HepG2 (cell line): ENCODE measurements around the gene PCSK2. TPM values are rescaled to one million over a fixed set of nuclear protein-coding genes. Genes with fewer than 3 reads are reported as not detected.

ENCODE experiments used
- GPN1 ChIP-seq: sonication (generic); formaldehyde crosslinking; IDR thresholded peaks from 2 replicates; pipeline ENCODE4 v1.5.1; 2020; ENCODE audit warnings: missing genetic modification reagents, borderline replicate concordance
- GTF2F1 ChIP-seq: fragments of 150-350 bp; IDR thresholded peaks from 2 replicates; pipeline ENCODE4 v1.6.1; 2014; ENCODE audit warnings: low read length
- NR1H2 ChIP-seq: sonication (generic); formaldehyde crosslinking; IDR thresholded peaks from 2 replicates; pipeline ENCODE4 v1.8.1; 2022; ENCODE audit warnings: low read depth, missing genetic modification reagents, borderline replicate concordance
- PTBP1 ChIP-seq: fragments of 200-400 bp; formaldehyde crosslinking; IDR thresholded peaks from 2 replicates; pipeline ENCODE4 v1.6.1; 2018; ENCODE audit warnings: low read length, low read depth; ENCODE audit not compliant: poor library complexity, severe bottlenecking
- polyA plus RNA-seq, 8 experiments: library from polyadenylated mRNA; depleted of rRNA in 3 of 8; stranded (reverse) in 7 of 8; unstranded in 1 of 8; fragments of >200 nt; fragmentation: Illumina TruSeq in 4 of 8; extraction: Trizol in 4 of 8; gene quantifications; 2 replicates each; pipeline versions ENCODE4 v1.2.1 to v1.2.3, GENCODE V29; 2011 to 2016; ENCODE audit warnings: low read depth in 4 of 8, missing spikeins in 1 of 8, mixed read lengths in 1 of 8; ENCODE audit not compliant: insufficient read depth in 1 of 8
- total RNA-seq, 5 experiments: library from RNA; depleted of rRNA; stranded (reverse); fragments of >200 nt; fragmentation: Illumina TruSeq; extraction: Trizol; gene quantifications; 2 replicates each; pipeline ENCODE4 v1.2.3, GENCODE V29; 2016; ENCODE audit warnings: low read depth in 1 of 5
- TF ChIP-seq, protein P1 (sequence below): sonication (generic); formaldehyde crosslinking; IDR thresholded peaks from 2 replicates; pipeline ENCODE4 v1.4.0; 2020; ENCODE audit warnings: missing genetic modification reagents, mild to moderate bottlenecking, borderline replicate concordance
- TF ChIP-seq, protein P2 (sequence below): sonication (generic); formaldehyde crosslinking; IDR thresholded peaks from 2 replicates; pipeline ENCODE4 v1.4.0; 2020; ENCODE audit warnings: missing genetic modification reagents, borderline replicate concordance

PCSK2 gene
- total and polyA plus RNA-seq, 2 of the 13 experiments (the other 11 are each of a cell fraction or from before 2014, with no cell fraction given), result not detected

DNA sequence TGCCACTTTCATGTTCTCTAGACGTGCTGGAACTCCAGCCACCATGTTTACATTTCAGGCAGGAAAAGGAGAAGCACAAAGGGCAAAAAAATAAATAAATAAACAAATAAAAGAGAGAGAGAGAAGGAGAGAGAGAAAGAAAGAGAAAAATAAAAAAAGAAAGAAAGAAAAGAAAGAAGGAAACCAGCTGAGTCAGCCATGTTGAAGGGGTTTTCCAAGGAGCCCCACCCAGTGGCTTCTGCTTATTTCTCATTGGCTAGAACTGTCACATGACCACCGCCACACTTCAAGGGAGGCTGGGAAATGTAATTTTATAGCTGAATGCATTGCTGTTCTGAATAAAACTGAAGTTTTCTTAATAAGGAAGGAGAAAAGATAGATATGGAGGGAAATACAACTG is 233.3 kb downstream of the PCSK2 start (continued):
- TF ChIP-seq, protein P1, sequence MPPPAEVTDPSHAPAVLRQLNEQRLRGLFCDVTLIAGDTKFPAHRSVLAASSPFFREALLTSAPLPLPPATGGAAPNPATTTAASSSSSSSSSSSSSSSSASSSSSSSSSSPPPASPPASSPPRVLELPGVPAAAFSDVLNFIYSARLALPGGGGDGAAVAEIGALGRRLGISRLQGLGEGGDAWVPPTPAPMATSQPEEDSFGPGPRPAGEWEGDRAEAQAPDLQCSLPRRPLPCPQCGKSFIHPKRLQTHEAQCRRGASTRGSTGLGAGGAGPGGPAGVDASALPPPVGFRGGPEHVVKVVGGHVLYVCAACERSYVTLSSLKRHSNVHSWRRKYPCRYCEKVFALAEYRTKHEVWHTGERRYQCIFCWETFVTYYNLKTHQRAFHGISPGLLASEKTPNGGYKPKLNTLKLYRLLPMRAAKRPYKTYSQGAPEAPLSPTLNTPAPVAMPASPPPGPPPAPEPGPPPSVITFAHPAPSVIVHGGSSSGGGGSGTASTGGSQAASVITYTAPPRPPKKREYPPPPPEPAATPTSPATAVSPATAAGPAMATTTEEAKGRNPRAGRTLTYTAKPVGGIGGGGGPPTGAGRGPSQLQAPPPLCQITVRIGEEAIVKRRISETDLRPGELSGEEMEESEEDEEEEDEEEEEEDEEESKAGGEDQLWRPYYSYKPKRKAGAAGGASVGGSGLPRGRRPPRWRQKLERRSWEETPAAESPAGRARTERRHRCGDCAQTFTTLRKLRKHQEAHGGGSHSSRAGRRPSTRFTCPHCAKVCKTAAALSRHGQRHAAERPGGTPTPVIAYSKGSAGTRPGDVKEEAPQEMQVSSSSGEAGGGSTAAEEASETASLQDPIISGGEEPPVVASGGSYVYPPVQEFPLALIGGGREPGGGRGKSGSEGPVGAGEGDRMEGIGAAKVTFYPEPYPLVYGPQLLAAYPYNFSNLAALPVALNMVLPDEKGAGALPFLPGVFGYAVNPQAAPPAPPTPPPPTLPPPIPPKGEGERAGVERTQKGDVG (CRISPR knock-in tag), result no peak
- TF ChIP-seq, protein P2, sequence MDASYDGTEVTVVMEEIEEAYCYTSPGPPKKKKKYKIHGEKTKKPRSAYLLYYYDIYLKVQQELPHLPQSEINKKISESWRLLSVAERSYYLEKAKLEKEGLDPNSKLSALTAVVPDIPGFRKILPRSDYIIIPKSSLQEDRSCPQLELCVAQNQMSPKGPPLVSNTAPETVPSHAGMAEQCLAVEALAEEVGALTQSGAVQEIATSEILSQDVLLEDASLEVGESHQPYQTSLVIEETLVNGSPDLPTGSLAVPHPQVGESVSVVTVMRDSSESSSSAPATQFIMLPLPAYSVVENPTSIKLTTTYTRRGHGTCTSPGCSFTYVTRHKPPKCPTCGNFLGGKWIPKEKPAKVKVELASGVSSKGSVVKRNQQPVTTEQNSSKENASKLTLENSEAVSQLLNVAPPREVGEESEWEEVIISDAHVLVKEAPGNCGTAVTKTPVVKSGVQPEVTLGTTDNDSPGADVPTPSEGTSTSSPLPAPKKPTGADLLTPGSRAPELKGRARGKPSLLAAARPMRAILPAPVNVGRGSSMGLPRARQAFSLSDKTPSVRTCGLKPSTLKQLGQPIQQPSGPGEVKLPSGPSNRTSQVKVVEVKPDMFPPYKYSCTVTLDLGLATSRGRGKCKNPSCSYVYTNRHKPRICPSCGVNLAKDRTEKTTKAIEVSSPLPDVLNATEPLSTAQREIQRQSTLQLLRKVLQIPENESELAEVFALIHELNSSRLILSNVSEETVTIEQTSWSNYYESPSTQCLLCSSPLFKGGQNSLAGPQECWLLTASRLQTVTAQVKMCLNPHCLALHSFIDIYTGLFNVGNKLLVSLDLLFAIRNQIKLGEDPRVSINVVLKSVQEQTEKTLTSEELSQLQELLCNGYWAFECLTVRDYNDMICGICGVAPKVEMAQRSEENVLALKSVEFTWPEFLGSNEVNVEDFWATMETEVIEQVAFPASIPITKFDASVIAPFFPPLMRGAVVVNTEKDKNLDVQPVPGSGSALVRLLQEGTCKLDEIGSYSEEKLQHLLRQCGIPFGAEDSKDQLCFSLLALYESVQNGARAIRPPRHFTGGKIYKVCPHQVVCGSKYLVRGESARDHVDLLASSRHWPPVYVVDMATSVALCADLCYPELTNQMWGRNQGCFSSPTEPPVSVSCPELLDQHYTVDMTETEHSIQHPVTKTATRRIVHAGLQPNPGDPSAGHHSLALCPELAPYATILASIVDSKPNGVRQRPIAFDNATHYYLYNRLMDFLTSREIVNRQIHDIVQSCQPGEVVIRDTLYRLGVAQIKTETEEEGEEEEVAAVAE, result no peak
- no peak for TF ChIP-seq NR1H2 (CRISPR knock-in tag)
- no peak for TF ChIP-seq GTF2F1
- TF ChIP-seq GPN1, result no peak
- no peak for TF ChIP-seq PTBP1
